H9 (cell line): ENCODE data around the gene PPM1G. TPM values are rescaled to one million over a fixed set of nuclear protein-coding genes. Genes with fewer than 3 reads are reported as not detected.

Experiments used
- DNase-seq: peaks from one replicate; pipeline ENCODE4 v3.0.0-alpha.2; 2017
- H2AFZ ChIP-seq: one replicate; pipeline ENCODE4 v1.6.1; 2013; ENCODE audit warnings: mild to moderate bottlenecking, low read length, control low read depth, moderate library complexity
- H2AK5ac ChIP-seq: 2 replicates; pipeline ENCODE4 v1.6.1; 2013; ENCODE audit warnings: low read length, control low read depth, mixed read lengths; ENCODE audit not compliant: insufficient read length
- H2BK120ac ChIP-seq: one replicate; pipeline ENCODE4 v1.6.1; 2013; ENCODE audit warnings: low read depth, mild to moderate bottlenecking, low read length, control low read depth, inconsistent platforms; ENCODE audit not compliant: poor library complexity, severe bottlenecking
- H2BK12ac ChIP-seq: 2 replicates; pipeline ENCODE4 v1.6.1; 2013; ENCODE audit warnings: low read length, control low read depth, mixed read lengths, low read depth; ENCODE audit not compliant: insufficient read length
- H2BK15ac ChIP-seq: 2 replicates; pipeline ENCODE4 v1.6.1; 2013; ENCODE audit warnings: low read depth, low read length, control low read depth
- H2BK20ac ChIP-seq: one replicate; pipeline ENCODE4 v1.6.1; 2013; ENCODE audit warnings: low read depth, mild to moderate bottlenecking, low read length, control low read depth, inconsistent platforms; ENCODE audit not compliant: poor library complexity, severe bottlenecking
- H2BK5ac ChIP-seq: 2 replicates; pipeline ENCODE4 v1.6.1; 2013; ENCODE audit warnings: low read length, control low read depth, mixed read lengths; ENCODE audit not compliant: insufficient read length
- H3K14ac ChIP-seq: 2 replicates; pipeline ENCODE4 v1.6.1; 2013; ENCODE audit warnings: low read length, control low read depth; ENCODE audit not compliant: insufficient read depth
- H3K18ac ChIP-seq: 2 replicates; pipeline ENCODE4 v1.6.1; 2013; ENCODE audit warnings: low read depth, mild to moderate bottlenecking, mixed read lengths, low read length, control low read depth; ENCODE audit not compliant: insufficient read length
- H3K23ac ChIP-seq: 2 replicates; pipeline ENCODE4 v1.6.1; 2013; ENCODE audit warnings: low read length, control low read depth, mixed read lengths, low read depth; ENCODE audit not compliant: insufficient read length
- H3K23me2 ChIP-seq: 2 replicates; pipeline ENCODE4 v1.6.1; 2013; ENCODE audit warnings: low read depth, mild to moderate bottlenecking, mixed read lengths, low read length, control low read depth; ENCODE audit not compliant: insufficient read length, poor library complexity, severe bottlenecking
- H3K27ac ChIP-seq: 2 replicates; pipeline ENCODE4 v1.5.1; 2013; ENCODE audit warnings: low read length, control low read depth, mixed read lengths, low read depth; ENCODE audit not compliant: insufficient read length
- H3K27me3 ChIP-seq: 2 replicates; pipeline ENCODE4 v1.6.1; 2013; ENCODE audit warnings: low read length, control low read depth, inconsistent platforms; ENCODE audit not compliant: insufficient read depth
- H3K4ac ChIP-seq: 2 replicates; pipeline ENCODE4 v1.6.1; 2013; ENCODE audit warnings: low read depth, mild to moderate bottlenecking, control low read depth, inconsistent platforms, low read length, moderate library complexity
- H3K4me1 ChIP-seq: 2 replicates; pipeline ENCODE4 v1.6.1; 2013; ENCODE audit warnings: low read length, control low read depth, inconsistent platforms; ENCODE audit not compliant: insufficient read depth
- H3K4me2 ChIP-seq: 2 replicates; pipeline ENCODE4 v1.6.1; 2013; ENCODE audit warnings: low read length, control low read depth, mixed read lengths; ENCODE audit not compliant: insufficient read length, insufficient read depth
- H3K56ac ChIP-seq: 2 replicates; pipeline ENCODE4 v1.6.1; 2013; ENCODE audit warnings: low read depth, mild to moderate bottlenecking, mixed read lengths, low read length, control low read depth; ENCODE audit not compliant: insufficient read length
- H3K79me1 ChIP-seq: 2 replicates; pipeline ENCODE4 v1.6.1; 2013; ENCODE audit warnings: low read depth, mild to moderate bottlenecking, moderate library complexity, low read length, control low read depth, inconsistent platforms; ENCODE audit not compliant: insufficient read depth, poor library complexity, severe bottlenecking
- H3K79me2 ChIP-seq: 2 replicates; pipeline ENCODE4 v1.6.1; 2013; ENCODE audit warnings: low read length, control low read depth, inconsistent platforms; ENCODE audit not compliant: insufficient read depth
- H3K9ac ChIP-seq: 2 replicates; pipeline ENCODE4 v1.6.1; 2013; ENCODE audit warnings: low read length, control low read depth, mixed read lengths; ENCODE audit not compliant: insufficient read length; ENCODE audit errors: extremely low read depth
- H3K9me3 ChIP-seq: one replicate; pipeline ENCODE4 v1.6.1; 2013; ENCODE audit warnings: low read depth, low read length, inconsistent platforms; ENCODE audit not compliant: control insufficient read depth
- H3T11ph ChIP-seq: one replicate; pipeline ENCODE4 v1.6.1; 2013; ENCODE audit warnings: mild to moderate bottlenecking, low read length, control low read depth, inconsistent platforms
- H4K20me1 ChIP-seq: one replicate; pipeline ENCODE4 v1.6.1; 2013; ENCODE audit not compliant: control insufficient read depth, insufficient read length, insufficient read depth
- H4K5ac ChIP-seq: 2 replicates; pipeline ENCODE4 v1.6.1; 2013; ENCODE audit warnings: low read depth, mild to moderate bottlenecking, mixed read lengths, low read length, control low read depth; ENCODE audit not compliant: insufficient read length
- H4K8ac ChIP-seq: replicated peaks from 2 replicates; pipeline ENCODE4 v1.6.1; 2013; ENCODE audit warnings: low read length, control low read depth, mixed read lengths, low read depth; ENCODE audit not compliant: insufficient read length
- H4K91ac ChIP-seq: 2 replicates; pipeline ENCODE4 v1.6.1; 2013; ENCODE audit warnings: low read depth, mild to moderate bottlenecking, moderate library complexity, mixed read lengths, low read length, control low read depth; ENCODE audit not compliant: insufficient read length
- H3K27ac Mint-ChIP-seq, 3 experiments: 2 replicates in 2 of 3; 3 replicates in 1 of 3; pipeline ENCODE4 v1.8.0; 2020 to 2021; ENCODE audit warnings: mixed read lengths in 3 of 3, mild to moderate bottlenecking in 1 of 3, moderate library complexity in 1 of 3
- H3K27me3 Mint-ChIP-seq: 2 replicates; pipeline ENCODE4 v1.8.0; 2021; ENCODE audit warnings: low read depth, mild to moderate bottlenecking, moderate library complexity, mixed read lengths
- H3K36me3 Mint-ChIP-seq, 3 experiments: 2 replicates in 2 of 3; 3 replicates in 1 of 3; pipeline ENCODE4 v1.8.0; 2020 to 2021; ENCODE audit warnings: low read depth in 3 of 3, mixed read lengths in 3 of 3; ENCODE audit not compliant: insufficient read depth in 1 of 3
- H3K4me1 Mint-ChIP-seq, 2 experiments: 2 replicates each; pipeline ENCODE4 v1.8.0; 2020; ENCODE audit warnings: mixed read lengths in 2 of 2
- H3K4me3 Mint-ChIP-seq, 2 experiments: 2 replicates in 1 of 2; 3 replicates in 1 of 2; pipeline ENCODE4 v1.8.0; 2020 to 2021; ENCODE audit warnings: mild to moderate bottlenecking in 2 of 2, mixed read lengths in 2 of 2, moderate library complexity in 1 of 2
- H3K9me3 Mint-ChIP-seq, 2 experiments: 2 replicates in 1 of 2; 3 replicates in 1 of 2; pipeline ENCODE4 v1.8.0; 2020; ENCODE audit warnings: mild to moderate bottlenecking in 2 of 2, mixed read lengths in 2 of 2, moderate library complexity in 1 of 2
- WGBS: extraction: QIAGEN DNeasy Blood & Tissue Kit; methylation state at CpG from one replicate; pipeline ENCODE4 v1.1.7; 2013; ENCODE audit warnings: missing lambda C conversion rate, low lambda C conversion rate, mixed read lengths; ENCODE audit not compliant: insufficient read length; ENCODE audit errors: extremely low coverage; 5-methylcytosine and 5-hydroxymethylcytosine counted together
- total RNA-seq: library from RNA; stranded (reverse); gene quantifications from 2 replicates; pipeline ENCODE4 v1.2.1, GENCODE V29; 2021
- TF ChIP-seq, protein P1 (sequence below): fragments of 200-600 bp; sonication (generic); conservative IDR thresholded peaks from 3 replicates; pipeline ENCODE4 v1.8.0; 2021; ENCODE audit warnings: antibody characterized with exemption, mild to moderate bottlenecking

Gene PPM1G
- total RNA-seq, 1 experiment from 2014 or later: 146 TPM

DNA sequence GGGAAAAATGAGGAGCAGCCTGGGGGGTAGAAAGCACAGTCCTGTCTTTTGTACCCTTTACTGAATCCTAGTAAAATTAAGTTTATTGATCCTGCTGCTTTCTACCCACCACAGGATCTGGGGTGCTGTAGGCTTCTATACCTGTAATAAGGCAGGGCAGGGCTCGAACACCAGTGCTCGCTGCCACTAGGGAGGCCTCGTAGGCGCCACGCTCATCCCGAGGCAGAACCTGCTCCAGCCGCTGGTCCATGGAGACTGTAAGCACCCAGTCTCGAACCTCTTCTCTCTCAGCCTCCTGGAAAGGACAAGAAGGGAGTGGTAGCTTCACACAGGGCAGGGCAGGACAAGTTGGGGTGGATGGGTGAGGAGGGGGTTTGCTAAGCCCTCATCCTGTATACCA, 35.8 kb upstream of the PPM1G start:
- Histone ChIP-seq H4K8ac (no peak overlapping the region), H3K9me3 (no peaks in the 10 kb centered on the region), H2BK5ac (no peak overlapping the region), H3K4ac (no peak overlapping the region), H3K23ac (no peak overlapping the region), H2BK15ac (no peak overlapping the region), H3T11ph (no peak overlapping the region), H3K27ac (no peak overlapping the region), H3K14ac (no peak overlapping the region), H2AFZ (no peak overlapping the region), H3K23me2 (peaks cover 8% of the 10 kb centered on the region), H2BK12ac (no peak overlapping the region), H3K4me1 (no peaks in the 10 kb centered on the region), H3K9ac (no peak overlapping the region), H2AK5ac (no peak overlapping the region), H4K5ac (no peak overlapping the region), H2BK120ac (no peak overlapping the region), H4K20me1 (no peaks in the 10 kb centered on the region), H3K27me3 (no peaks in the 10 kb centered on the region), H3K56ac (no peak overlapping the region), H3K4me2 (no peak overlapping the region), H3K79me1 (no peaks in the 10 kb centered on the region), H3K79me2 (no peaks in the 10 kb centered on the region), H3K18ac (no peak overlapping the region), H2BK20ac (no peak overlapping the region), H4K91ac (no peak overlapping the region)
- TF ChIP-seq, protein P1, sequence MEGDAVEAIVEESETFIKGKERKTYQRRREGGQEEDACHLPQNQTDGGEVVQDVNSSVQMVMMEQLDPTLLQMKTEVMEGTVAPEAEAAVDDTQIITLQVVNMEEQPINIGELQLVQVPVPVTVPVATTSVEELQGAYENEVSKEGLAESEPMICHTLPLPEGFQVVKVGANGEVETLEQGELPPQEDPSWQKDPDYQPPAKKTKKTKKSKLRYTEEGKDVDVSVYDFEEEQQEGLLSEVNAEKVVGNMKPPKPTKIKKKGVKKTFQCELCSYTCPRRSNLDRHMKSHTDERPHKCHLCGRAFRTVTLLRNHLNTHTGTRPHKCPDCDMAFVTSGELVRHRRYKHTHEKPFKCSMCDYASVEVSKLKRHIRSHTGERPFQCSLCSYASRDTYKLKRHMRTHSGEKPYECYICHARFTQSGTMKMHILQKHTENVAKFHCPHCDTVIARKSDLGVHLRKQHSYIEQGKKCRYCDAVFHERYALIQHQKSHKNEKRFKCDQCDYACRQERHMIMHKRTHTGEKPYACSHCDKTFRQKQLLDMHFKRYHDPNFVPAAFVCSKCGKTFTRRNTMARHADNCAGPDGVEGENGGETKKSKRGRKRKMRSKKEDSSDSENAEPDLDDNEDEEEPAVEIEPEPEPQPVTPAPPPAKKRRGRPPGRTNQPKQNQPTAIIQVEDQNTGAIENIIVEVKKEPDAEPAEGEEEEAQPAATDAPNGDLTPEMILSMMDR: no peak
- WGBS: no CpG with 5 or more reads among the region's 8 CpGs
- Mint-ChIP-seq H3K27me3 (no peaks in the 10 kb centered on the region), H3K27ac (no peak overlapping the region), H3K4me1 (peaks cover 13 to 18% of the 10 kb centered on the region in 2 experiments), H3K9me3 (no peaks in the 10 kb centered on the region), H3K36me3 (peaks cover 25 to 74% (median 57%) of the 10 kb centered on the region in 3 experiments; a peak in 6 of 7 replicates), H3K4me3 (no peak overlapping the region)
- DNase-seq: no peak
